GM13976 (cell line): ENCODE data around the gene FAM234B.
"Not testable (repeated sequence)": the region's sequence is repeated elsewhere in the genome, so short reads cannot be mapped to it uniquely, and the experiment has no call there.

ENCODE experiments used
- DNase-seq: peaks from one replicate; pipeline ENCODE4 v3.0.0; 2012; ENCODE audit warnings: low spot score
- in situ Hi-C: fragments of 300-500 bp; cut with MboI; formaldehyde crosslinking; loops from one replicate; pipeline ENCODE4 v1.12.0; 2022; ENCODE audit warnings: low sequenced_read_pairs, mixed read lengths, inconsistent platforms; ENCODE audit not compliant: unreplicated experiment
- TF ChIP-seq, protein P1 (sequence below): IDR thresholded peaks from 2 replicates; pipeline ENCODE4 v1.5.1; 2012; ENCODE audit warnings: borderline replicate concordance, mild to moderate bottlenecking; ENCODE audit not compliant: insufficient read depth; ENCODE audit errors: extremely low read depth, missing control alignments, control extremely low read depth

Gene FAM234B

DNA sequence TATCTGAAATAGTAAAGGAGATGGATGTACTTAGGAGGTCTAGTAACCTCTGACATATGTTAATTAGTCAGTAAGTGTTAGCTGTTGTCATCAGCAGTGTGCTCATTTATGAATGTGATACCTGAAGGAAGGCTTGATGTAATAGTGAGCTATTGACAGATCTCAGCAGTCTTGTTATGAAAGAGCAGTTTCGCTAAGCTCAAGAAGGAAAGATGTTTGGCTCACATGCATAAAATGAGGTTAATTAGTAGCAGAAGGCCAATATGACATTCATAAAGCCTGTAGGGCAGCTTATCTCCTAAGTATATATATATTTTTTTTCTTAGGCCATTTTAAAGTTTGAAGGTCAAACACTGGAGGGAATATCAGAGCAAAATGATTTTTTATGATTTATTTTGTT, 2.8 kb downstream of the FAM234B start:
- in situ Hi-C loops = no loop called here
- DNase-seq = no peak
- TF ChIP-seq, protein P1, sequence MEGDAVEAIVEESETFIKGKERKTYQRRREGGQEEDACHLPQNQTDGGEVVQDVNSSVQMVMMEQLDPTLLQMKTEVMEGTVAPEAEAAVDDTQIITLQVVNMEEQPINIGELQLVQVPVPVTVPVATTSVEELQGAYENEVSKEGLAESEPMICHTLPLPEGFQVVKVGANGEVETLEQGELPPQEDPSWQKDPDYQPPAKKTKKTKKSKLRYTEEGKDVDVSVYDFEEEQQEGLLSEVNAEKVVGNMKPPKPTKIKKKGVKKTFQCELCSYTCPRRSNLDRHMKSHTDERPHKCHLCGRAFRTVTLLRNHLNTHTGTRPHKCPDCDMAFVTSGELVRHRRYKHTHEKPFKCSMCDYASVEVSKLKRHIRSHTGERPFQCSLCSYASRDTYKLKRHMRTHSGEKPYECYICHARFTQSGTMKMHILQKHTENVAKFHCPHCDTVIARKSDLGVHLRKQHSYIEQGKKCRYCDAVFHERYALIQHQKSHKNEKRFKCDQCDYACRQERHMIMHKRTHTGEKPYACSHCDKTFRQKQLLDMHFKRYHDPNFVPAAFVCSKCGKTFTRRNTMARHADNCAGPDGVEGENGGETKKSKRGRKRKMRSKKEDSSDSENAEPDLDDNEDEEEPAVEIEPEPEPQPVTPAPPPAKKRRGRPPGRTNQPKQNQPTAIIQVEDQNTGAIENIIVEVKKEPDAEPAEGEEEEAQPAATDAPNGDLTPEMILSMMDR = no peak

DNA sequence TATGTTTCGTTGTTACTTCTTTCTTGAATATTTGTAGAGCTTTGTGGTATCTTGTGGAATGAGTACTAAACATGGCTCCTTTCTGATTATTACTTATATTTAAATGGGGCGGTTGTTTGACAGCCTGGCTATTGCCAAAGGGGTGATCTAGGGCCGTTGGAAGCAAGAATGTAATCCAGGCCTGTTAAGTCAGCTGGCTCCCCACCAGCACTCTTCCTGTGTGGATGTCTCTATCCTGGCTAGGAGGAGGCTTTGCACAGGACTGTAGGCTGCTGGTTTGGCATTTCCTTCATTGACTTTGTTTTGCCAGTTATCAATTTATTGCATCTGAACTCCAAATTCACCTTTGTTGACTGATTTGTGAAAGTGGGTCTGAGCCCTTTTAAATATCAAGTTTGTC, 5.6 kb downstream of the FAM234B start:
- no peak for DNase-seq
- TF ChIP-seq, protein P1 = no peak
- in situ Hi-C loops = no loop called here

DNA sequence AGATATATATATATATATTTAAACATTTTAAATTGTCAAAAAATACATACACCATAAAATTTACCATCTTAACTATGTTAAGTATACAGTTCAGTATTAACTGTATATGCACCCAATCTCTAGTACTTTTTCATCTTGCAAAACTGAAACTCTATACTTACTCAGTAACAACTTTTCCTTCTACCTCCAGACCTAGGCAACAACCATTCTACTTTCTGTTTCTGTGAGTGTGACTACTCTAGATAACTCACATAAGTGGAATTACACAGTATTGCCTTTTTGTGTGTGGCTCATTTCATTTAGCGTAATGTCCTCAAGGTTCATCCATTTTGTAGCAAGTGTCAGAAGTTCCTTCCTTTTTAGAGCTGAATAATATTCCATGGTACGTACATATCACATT, 8.2 kb downstream of the FAM234B start:
- TF ChIP-seq, protein P1 = no peak
- DNase-seq = no peak
- in situ Hi-C loops = no loop called here

DNA sequence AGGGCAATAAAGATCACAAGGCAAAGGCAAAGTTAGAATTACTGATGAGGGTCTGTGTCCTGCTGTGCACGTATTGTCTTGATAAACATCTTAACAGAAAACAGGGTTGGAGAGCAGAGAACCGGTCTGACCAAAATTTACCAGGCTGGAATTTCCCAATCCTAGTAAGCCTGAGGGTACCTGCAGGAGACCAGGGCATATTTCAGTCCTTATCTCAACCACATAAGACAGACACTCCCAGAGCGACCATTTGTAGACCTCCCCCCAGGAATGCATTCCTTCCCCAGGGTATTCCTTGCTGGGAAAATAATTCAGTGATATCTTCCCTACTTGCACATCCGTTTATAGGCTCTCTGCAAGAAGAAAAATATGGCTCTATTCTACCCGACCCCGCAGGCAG, 9.4 kb downstream of the FAM234B start:
- in situ Hi-C loops, DNase-seq: not testable (repeated sequence)

DNA sequence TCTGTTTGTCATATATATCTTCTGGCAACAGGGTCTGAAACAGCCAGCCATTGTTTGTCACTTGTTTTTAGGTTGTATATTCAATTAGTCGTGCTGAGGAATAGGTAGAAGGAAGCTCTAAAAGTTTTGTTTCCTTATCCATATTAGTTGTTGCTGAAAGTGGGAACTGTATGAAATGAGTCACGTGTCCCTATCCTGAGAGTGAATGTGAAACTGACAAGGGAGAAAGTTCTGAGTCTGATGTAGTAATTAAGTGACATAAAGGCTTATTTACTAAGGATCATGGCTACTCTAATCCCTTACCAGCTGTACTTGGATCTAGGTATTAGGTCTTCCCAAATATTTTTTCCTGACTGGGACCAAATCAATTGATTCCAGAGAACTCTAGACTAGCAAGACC, 16.4 kb downstream of the FAM234B start:
- in situ Hi-C loops = no loop called here
- no peak for DNase-seq
- TF ChIP-seq, protein P1 = no peak

DNA sequence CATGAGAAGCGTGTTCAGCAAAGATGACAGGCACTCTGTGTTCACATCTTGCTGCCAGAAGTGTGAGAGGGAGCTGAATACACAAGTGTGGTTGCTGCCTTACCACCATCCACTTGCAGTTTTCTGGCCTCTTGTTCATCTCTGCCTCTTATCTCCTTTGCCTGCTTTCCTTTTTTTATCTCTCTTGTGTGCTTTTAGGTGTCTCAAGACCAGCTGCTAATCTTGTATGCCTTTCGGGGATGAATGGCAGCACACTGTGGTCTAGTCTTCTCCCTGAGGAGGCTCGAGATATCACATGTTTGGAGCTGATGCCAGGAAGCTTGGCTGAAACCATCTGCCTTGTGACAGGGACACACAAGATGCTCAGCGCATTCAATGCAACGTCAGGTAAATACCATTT, 17.2 kb downstream of the FAM234B start:
- in situ Hi-C loops = no loop called here
- DNase-seq = no peak
- TF ChIP-seq, protein P1 = no peak

DNA sequence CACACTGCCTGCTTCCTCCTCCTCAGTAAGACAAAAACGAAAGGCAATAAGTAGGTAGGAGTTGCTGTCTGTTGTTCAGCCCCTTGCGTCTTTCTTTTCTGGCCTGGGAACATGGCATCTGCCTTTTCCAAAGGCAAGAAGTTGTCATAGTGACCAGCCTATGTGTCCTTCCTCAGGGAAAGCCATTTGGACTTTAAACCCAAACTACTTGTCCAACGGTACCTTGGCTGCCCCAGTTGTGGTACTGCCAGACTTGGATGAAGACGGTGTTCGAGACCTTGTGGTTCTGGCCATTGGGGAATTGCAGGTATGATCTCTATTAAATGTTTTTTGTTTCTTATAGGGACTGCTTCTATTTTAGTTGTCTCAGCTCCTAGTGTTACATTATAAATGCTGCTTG, 18.5 kb downstream of the FAM234B start:
- DNase-seq = no peak
- TF ChIP-seq, protein P1 = no peak
- in situ Hi-C loops = no loop called here
